ENCODE data around the gene CTAGE6. TPM values are rescaled to one million over a fixed set of nuclear protein-coding genes. Genes with fewer than 3 reads are reported as not detected.
"Not testable (repeated sequence)": the region's sequence is repeated elsewhere in the genome, so short reads cannot be mapped to it uniquely, and the experiment has no call there.

CTAGE6 gene, protein sequence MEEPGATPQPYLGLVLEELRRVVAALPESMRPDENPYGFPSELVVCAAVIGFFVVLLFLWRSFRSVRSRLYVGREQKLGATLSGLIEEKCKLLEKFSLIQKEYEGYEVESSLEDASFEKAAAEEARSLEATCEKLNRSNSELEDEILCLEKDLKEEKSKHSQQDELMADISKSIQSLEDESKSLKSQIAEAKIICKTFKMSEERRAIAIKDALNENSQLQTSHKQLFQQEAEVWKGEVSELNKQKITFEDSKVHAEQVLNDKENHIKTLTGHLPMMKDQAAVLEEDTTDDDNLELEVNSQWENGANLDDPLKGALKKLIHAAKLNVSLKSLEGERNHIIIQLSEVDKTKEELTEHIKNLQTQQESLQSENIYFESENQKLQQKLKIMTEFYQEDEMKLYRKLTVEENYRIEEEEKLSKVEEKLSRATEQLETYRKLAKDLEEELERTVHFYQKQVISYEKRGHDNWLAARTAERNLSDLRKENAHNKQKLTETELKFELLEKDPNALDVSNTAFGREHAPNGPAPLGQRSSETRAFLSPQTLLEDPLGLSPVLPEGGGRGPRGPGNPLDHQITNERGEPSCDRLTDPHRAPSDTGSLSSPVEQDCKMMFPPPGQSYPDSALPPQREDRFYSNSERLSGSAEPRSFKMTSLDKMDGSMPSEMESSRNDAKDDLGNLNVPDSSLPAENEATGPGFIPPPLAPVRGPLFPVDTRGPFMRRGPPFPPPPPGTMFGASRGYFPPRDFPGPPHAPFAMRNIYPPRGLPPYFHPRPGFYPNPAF
- under 1 TPM in 7 of 8 experiments, not detected in 1; 0.08 to 0.66 (median 0.29) TPM for total RNA-seq

DNA sequence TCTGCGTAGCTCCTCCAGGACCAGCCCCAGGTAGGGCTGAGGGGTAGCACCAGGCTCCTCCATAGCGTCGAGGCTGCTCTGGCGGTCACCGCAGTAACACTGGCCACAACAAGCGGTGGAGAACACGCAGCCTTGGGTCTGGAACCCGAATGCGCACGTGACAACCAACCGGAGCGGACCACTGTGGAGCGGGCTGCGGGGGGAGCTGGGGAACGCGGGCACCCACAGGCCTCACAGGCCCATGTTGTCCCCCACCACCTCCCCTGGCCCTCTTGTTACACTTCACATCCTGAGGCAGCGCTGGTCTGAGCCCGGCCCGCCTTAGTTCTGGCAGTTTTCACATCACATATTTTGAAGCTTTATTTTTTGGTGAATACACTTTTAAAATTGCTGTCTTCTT is at the start of gene CTAGE6:
TSS of gene CTAGE6 (minus strand) at position 101 of the 400 bp plus-strand sequence. CDS start at position 63, 38 bp downstream.
- ATAC-seq (replicated peaks in 6 of 8); in situ Hi-C loops (cut with MboI; ENCODE audit: low pct_unique_long_range_greater_than_20kb in 2 of 9, low sequenced_read_pairs in 9 of 9, unreplicated experiment in 9 of 9); H3K27ac ChIP-seq; H3K4me1 ChIP-seq (replicated peaks in 1 of 2); H3K4me3 ChIP-seq: not testable (repeated sequence)
- no CpG with 5 or more reads among the region's 19 CpGs for WGBS, 10 experiments

DNA sequence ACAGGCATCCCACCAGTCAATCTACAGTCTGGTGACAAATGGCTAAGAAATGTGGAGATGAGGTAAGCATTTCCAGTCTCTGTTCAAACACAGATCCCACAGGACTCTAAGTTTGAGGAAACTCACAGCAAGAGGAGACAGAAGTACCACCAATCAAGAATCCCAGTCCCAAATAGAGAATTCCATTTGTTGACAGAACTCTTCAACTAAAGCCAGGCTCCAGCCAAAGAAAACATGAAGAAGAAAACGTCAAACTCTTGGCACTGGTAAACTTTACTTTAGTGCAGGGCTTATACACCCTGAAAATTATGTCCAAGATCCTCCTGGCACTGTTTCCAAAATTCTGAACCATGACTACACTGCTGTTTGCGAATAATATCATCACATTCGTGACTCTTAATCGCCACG is 49.2 kb upstream of the CTAGE6 start:
- in situ Hi-C loops (cut with MboI; ENCODE audit: low pct_unique_long_range_greater_than_20kb in 2 of 9, low sequenced_read_pairs in 9 of 9, unreplicated experiment in 9 of 9); H3K27ac ChIP-seq; H3K4me3 ChIP-seq; H3K4me1 ChIP-seq (replicated peaks in 1 of 2): not testable (repeated sequence)
- peak in 5 of 8 experiments; percentile 40 to 95 (median 57) for ATAC-seq (replicated peaks in 6 of 8)
- WGBS, 10 experiments = no CpG with 5 or more reads among the region's 5 CpGs

DNA sequence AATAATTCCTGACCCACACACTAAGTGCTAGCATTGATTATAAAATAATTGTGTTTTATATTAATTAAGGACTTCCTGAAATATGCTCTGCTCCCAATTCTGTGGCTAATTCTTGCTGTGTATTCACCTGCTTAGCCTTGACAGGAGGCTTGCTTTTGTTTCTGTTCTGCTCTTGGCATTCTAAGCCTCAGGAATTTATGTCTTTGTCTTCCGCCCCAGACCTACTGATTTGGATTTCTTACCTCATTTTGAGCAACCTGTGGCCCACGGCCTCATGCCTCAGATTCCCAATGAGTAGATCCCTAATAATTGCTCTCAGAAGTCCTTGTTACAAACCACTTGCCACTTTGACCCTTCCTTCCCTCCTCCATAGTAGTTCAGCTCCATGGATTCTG is 40.4 kb upstream of the CTAGE6 start:
- no CpG with 5 or more reads among the region's 2 CpGs for WGBS, 10 experiments
- H3K4me1 ChIP-seq (replicated peaks in 1 of 2); in situ Hi-C loops (cut with MboI; ENCODE audit: low pct_unique_long_range_greater_than_20kb in 2 of 9, low sequenced_read_pairs in 9 of 9, unreplicated experiment in 9 of 9); H3K4me3 ChIP-seq; H3K27ac ChIP-seq; ATAC-seq (replicated peaks in 6 of 8): not testable (repeated sequence)

DNA sequence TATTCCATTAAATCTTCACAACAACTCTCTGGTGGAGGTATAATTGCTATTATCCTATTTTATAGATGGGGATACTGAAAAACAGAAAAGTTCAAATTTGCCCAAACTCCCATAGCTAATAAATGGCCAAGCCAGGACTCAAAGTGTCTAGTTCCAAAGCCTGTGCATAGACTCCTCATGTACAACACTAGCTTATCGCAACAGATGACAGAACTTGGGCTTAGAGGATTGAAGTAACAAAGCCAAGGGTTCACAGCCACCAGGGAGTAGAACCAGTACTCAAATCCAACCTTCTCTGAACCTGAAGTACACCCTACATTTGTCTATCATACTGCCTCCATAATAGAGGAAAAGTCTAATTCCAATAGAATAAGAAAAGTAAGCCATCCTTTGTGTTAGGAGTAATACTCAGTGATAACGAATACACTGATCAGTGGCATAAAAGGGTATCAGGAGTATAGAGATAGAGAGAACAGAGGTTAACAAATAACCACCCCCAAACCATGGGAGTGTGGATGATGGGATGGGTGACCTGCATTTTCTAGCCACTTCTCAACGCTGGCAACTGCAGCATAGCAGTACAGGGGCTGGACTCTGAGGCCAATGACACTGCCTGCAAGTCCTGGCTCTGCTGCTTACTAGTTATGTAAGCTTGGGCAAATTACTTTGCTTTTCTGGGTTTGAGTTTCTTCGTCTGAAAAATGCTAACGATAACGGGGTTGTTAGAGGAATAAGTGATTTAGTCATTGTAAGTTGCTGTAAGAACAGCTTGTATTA is 39.8 kb upstream of the CTAGE6 start:
- H3K4me1 ChIP-seq (replicated peaks in 1 of 2); in situ Hi-C loops (cut with MboI; ENCODE audit: low pct_unique_long_range_greater_than_20kb in 2 of 9, low sequenced_read_pairs in 9 of 9, unreplicated experiment in 9 of 9); ATAC-seq (replicated peaks in 6 of 8); H3K4me3 ChIP-seq; H3K27ac ChIP-seq: not testable (repeated sequence)
- WGBS, 10 experiments = no CpG with 5 or more reads among the region's 6 CpGs

DNA sequence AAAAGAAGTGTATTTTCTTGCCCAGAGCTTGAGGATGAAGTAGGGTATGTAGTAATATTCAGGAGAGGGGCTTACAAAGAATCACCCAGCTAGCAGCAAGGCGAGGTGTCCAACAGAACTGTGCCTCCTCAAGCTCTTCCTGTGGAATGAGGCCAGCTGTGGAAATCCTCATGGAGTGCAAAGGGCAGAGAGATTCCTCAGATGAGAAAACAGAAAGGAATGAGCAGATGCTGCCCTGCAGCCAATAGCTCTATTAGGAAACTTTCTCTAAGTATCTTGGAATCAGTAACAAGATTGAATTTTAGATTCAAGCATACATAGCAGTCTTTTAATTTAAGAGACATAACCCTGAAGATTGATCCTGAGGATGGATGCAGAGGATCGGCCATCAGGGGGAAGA is 38.2 kb upstream of the CTAGE6 start:
- H3K27ac ChIP-seq; H3K4me1 ChIP-seq (replicated peaks in 1 of 2); in situ Hi-C loops (cut with MboI; ENCODE audit: low pct_unique_long_range_greater_than_20kb in 2 of 9, low sequenced_read_pairs in 9 of 9, unreplicated experiment in 9 of 9); H3K4me3 ChIP-seq: not testable (repeated sequence)
- WGBS, 10 experiments = no CpG with 5 or more reads among the region's 2 CpGs
- peak in 1 of 8 experiments; percentile 44 for ATAC-seq (replicated peaks in 6 of 8)

DNA sequence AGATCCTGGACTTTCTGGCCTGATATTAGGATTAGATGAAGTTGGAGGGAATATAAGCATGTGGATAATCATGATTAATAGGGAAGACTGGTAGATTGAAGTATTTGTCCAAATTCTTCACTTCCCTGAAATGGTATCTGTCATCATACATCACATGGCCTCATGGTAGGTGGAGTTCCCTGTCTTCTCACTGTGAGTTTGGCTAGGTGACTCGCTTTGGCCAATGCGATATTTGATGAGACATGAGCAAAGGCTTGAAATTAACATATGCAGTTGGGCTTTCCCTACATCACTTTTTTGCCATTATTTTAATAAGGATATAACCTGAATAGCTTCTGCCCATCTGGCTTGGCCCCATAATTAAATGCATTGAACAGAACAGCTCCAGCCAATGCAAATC is 35.1 kb upstream of the CTAGE6 start:
- H3K27ac ChIP-seq; H3K4me1 ChIP-seq (replicated peaks in 1 of 2); H3K4me3 ChIP-seq; in situ Hi-C loops (cut with MboI; ENCODE audit: low pct_unique_long_range_greater_than_20kb in 2 of 9, low sequenced_read_pairs in 9 of 9, unreplicated experiment in 9 of 9): not testable (repeated sequence)
- peak in 2 of 8 experiments; percentile 99 to 100 for ATAC-seq (replicated peaks in 6 of 8)
- no CpG with 5 or more reads among the region's 2 CpGs for WGBS, 10 experiments

DNA sequence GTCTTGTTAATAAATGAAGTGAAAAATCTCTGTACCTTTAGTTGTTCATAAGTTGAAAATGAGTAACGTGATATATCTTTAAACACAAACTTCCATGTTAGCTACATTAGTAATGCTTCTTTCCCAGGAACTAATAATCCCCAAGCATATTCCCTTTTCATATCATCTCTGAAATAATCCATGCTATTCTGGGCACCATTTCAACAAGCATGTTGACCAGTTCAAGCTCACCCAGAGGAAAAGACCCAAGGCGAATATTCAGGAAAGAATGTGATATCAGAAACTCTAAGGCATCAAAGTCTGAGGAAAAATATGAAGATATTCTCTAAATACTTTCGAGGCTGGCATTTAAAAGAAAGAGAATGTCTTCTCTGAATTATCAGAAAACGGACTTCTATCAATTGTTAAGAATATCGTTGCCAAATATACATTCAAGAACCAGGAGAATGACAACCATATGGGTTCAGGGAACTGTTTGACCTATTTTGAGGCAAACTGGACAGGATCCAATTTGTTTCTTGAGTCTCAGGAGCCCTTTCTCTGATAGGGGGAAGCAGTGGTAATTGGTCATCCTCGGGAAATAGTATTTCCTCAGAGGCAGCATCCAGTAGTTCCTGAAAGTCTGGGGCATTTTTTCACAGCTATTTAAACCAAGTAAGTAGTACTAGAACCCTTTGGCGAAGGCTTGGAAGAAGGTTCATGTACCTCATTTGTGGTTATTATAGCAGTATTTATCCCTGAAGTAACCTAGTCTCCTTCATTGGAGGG is 28.1 kb upstream of the CTAGE6 start:
- WGBS, 10 experiments = no CpG with 5 or more reads among the region's 7 CpGs
- H3K4me3 ChIP-seq; in situ Hi-C loops (cut with MboI; ENCODE audit: low pct_unique_long_range_greater_than_20kb in 2 of 9, low sequenced_read_pairs in 9 of 9, unreplicated experiment in 9 of 9); ATAC-seq (replicated peaks in 6 of 8); H3K27ac ChIP-seq; H3K4me1 ChIP-seq (replicated peaks in 1 of 2): not testable (repeated sequence)

DNA sequence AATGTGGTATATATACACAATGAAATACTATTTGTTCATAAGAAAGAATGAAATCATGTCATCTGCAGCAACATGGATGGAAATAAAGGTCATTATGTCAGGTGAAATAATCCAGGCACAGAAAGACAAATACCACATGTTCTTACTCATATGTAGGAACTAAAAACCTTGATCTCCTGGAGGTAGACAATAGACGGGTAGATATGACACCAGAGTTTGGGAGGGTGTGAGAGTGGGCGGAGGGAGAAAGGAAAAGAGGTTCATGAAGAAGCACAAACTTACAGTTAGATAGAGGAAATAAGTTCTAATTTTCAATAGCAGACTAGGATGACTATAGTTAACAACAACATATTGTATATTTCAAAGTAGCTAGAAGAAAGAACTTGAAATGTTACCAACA is 22.1 kb upstream of the CTAGE6 start:
- H3K4me3 ChIP-seq; H3K27ac ChIP-seq; ATAC-seq (replicated peaks in 6 of 8); in situ Hi-C loops (cut with MboI; ENCODE audit: low pct_unique_long_range_greater_than_20kb in 2 of 9, low sequenced_read_pairs in 9 of 9, unreplicated experiment in 9 of 9); H3K4me1 ChIP-seq (replicated peaks in 1 of 2): not testable (repeated sequence)
- no CpG with 5 or more reads among the region's 2 CpGs for WGBS, 10 experiments

DNA sequence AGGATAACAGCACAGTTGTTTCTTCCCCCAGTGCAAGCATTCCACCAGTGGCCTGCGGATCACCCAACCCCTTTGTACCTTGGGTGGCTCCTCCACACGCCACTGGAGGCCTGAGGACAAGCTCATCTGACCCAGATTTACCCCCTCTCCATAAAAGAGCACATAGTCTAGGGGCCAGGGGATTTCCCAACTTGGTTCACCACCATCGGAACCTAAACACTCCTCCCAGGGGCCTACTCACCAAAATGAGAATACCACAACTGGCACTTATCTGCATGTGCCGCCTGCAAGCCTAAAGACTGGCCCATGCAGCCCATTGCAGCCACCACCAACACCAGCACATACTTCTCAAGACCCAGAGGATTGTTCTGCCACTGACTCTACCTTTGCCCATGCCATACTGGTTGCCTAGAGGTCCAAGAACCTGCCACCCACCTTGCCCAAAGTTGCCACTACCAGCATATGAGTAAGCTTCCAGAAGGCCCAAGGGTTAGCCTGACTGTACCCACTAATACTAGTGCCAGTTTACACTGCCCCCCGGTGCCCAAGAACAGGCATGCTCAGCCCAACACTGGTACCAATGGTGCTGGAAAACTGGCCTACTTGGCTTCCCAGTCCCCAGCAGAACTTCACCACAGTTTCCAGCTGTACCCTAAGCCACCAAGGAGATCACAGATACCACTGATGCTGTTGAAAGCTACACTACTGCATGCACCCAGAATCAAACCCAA is 15.4 kb upstream of the CTAGE6 start:
- in situ Hi-C loops (cut with MboI; ENCODE audit: low pct_unique_long_range_greater_than_20kb in 2 of 9, low sequenced_read_pairs in 9 of 9, unreplicated experiment in 9 of 9); H3K27ac ChIP-seq; H3K4me1 ChIP-seq (replicated peaks in 1 of 2); ATAC-seq (replicated peaks in 6 of 8); H3K4me3 ChIP-seq: not testable (repeated sequence)
- WGBS, 10 experiments = no CpG with 5 or more reads among the region's 5 CpGs

DNA sequence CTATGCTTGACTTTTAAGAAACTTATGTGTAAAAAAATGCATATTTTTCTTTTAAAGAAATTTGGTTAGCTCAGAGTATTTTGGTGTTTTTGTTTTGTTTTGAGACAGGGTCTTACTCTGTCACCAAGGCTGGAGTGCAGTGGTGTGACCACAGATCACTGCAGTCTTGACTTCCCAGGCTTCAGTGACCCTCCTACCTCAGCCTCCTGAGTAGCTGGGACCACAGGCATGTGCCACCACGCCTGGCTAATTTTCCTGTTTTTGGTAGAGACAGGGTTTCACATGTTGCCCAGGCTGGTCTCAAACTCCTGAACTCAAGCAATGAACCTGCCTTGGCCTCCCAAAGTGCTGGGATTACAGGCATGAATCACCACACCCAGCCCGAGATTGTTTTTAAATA is 10.0 kb upstream of the CTAGE6 start:
- WGBS, 10 experiments = 60% methylated on average over 1 of the region's 2 CpGs; no CpG with 5 or more reads in 9 of the 10 experiments
- H3K4me3 ChIP-seq; ATAC-seq (replicated peaks in 6 of 8); H3K4me1 ChIP-seq (replicated peaks in 1 of 2); in situ Hi-C loops (cut with MboI; ENCODE audit: low pct_unique_long_range_greater_than_20kb in 2 of 9, low sequenced_read_pairs in 9 of 9, unreplicated experiment in 9 of 9); H3K27ac ChIP-seq: not testable (repeated sequence)

DNA sequence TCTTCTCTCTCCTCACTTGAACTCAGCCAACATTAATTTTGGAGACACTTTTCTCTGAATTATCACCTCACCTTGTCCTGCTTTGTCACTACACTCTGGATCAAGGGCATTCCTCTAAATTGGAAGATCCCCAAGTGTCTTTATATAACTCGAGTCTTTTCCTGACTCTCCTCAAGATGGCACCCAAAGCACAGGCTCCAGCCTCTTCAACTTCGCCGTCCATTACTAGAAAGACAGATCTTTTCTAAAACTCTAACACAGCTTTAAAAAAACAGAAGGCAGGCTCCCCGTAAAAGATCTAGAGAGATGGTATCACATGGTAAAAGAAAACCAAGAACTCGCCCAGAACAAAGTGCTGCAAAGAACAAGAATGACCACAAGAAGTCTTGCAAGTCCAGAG is 8.2 kb upstream of the CTAGE6 start:
- ATAC-seq (replicated peaks in 6 of 8) = peak; percentile 38 to 95 (median 54)
- WGBS, 10 experiments = no CpG with 5 or more reads among the region's 5 CpGs
- H3K27ac ChIP-seq; H3K4me3 ChIP-seq; in situ Hi-C loops (cut with MboI; ENCODE audit: low pct_unique_long_range_greater_than_20kb in 2 of 9, low sequenced_read_pairs in 9 of 9, unreplicated experiment in 9 of 9); H3K4me1 ChIP-seq (replicated peaks in 1 of 2): not testable (repeated sequence)

DNA sequence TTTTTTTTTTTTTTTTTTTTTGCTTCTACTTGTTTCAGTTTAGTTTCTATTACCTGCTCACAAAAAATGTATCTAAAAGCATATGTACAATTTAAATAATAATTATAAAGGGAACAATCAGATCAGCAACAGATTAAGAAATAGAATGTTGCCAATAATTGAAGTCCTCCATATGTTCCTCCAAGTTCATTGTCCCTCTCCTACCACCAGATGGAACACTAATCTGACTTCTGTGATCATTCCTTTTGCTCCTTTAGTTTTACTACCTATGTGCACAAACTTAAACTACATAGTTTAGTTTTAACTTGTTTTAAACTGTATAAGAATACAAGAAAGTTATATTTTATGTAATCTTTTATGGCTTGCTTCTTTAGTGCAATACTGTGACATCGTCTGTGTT is 5.6 kb upstream of the CTAGE6 start:
- no CpG with 5 or more reads among the region's 1 CpG for WGBS, 10 experiments
- peak in 1 of 8 experiments; percentile 17 for ATAC-seq (replicated peaks in 6 of 8)
- H3K4me1 ChIP-seq (replicated peaks in 1 of 2); H3K27ac ChIP-seq; H3K4me3 ChIP-seq; in situ Hi-C loops (cut with MboI; ENCODE audit: low pct_unique_long_range_greater_than_20kb in 2 of 9, low sequenced_read_pairs in 9 of 9, unreplicated experiment in 9 of 9): not testable (repeated sequence)
